ENCODE data around the gene NOP16. TPM values are rescaled to one million over a fixed set of nuclear protein-coding genes. Genes with fewer than 3 reads are reported as not detected.
A peak's percentile ranks its signal among the peaks of the same experiment; 100 is the strongest.

The NOP16 gene
- total and polyA plus RNA-seq, 2 of the 13 experiments (the other 11 are each of a cell fraction or from before 2014, with no cell fraction given), result 43.3 to 48.4 TPM

DNA sequence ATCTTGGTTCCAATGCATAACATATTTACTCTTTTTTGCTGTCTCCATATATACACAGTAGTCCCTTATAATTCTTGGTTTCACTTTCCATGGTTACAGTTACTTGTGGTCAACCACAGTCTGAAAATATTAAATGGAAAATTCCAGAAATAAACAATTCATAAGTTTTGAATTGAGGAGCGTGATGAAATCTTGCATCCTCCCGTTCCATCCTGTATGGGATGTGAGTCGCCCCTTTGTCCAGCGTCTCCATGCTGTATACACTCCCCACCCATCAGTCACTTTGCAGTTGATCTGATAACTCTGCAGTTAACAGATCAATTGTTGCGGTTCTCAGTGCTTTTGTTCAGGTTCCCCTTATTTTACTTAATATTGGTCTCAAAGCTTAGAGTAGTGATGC is 48.3 kb upstream of the NOP16 start:
- no peaks in the 10 kb centered on the region for H4K20me1 ChIP-seq (ENCODE audit: insufficient read depth, low read length)
- no peaks in the 10 kb centered on the region for H3K36me3 ChIP-seq (replicated peaks in 1 of 2; ENCODE audit: control insufficient read depth in 1 of 2, insufficient read depth in 2 of 2, low read length in 2 of 2)
- in situ Hi-C loops (cut with HindIII; ENCODE audit: extremely low pct_ligation_motif_present, low pct_unique_long_range_greater_than_20kb) (loop anchor here (25.0 kb wide), 1 partner anchor 574 kb away; the partner anchor contains the start of gene CPLX2), intact Hi-C loops (cut with micrococcal nuclease; ENCODE audit: unreplicated experiment) (no loop called here)
- peaks cover 73% of the 10 kb centered on the region for H3K4me1 ChIP-seq (ENCODE audit: insufficient read depth, low read length)
- WGBS (ENCODE audit: low lambda C conversion rate), result 4% methylated on average over 5 of the region's 5 CpGs
- peak overlapping the region; percentile 55 for H3K4me2 ChIP-seq (ENCODE audit: low read depth, low read length)
- ChIA-PET POLR2A (interaction anchor here (1.2 kb wide), 1 partner anchor 99 kb away, joined by 3 read pairs; no protein-coding TSS in a partner anchor), CTCF (ENCODE audit: low intra/inter-chr PET ratio, low total read pairs) (no interaction called here)
- ATAC-seq (0 out of 3 replicates have a peak, but pooled peaks have one; percentile 14), DNase-seq (ENCODE audit: low spot score) (peak; percentile 55), FAIRE-seq (peak; percentile 34)
- H2AFZ ChIP-seq (ENCODE audit: low read length), result no peak overlapping the region
- peak overlapping the region in 2 of 3 experiments; percentile 9 to 37; a peak in 2 of 6 replicates for H3K4me3 ChIP-seq (replicated peaks in 1 of 3; ENCODE audit: insufficient read depth in 1 of 3, low read depth in 2 of 3, low read length in 3 of 3)
- no TSS peak for BruUV-seq (replicated peaks)
- H3K27me3 ChIP-seq (ENCODE audit: control insufficient read depth in 1 of 2, insufficient read depth in 2 of 2, low read length in 2 of 2), result no peaks in the 10 kb centered on the region
- no peaks in the 10 kb centered on the region for H3K79me2 ChIP-seq (ENCODE audit: insufficient read depth, low read length)
- H3K9me3 ChIP-seq (ENCODE audit: low read length), result no peaks in the 10 kb centered on the region
- peak overlapping the region; percentile 15 for H3K27ac ChIP-seq (ENCODE audit: extremely low read length, insufficient read depth, low read length)
- H3K9ac ChIP-seq (ENCODE audit: insufficient read depth, low read depth, low read length), result peak overlapping the region; percentile 40; the same call in 1 of the 2 replicates
- no peak for TF ChIP-seq SATB2 (CRISPR knock-in tag; IDR thresholded peaks at IDR 0.05)
- TF ChIP-seq, protein P1, sequence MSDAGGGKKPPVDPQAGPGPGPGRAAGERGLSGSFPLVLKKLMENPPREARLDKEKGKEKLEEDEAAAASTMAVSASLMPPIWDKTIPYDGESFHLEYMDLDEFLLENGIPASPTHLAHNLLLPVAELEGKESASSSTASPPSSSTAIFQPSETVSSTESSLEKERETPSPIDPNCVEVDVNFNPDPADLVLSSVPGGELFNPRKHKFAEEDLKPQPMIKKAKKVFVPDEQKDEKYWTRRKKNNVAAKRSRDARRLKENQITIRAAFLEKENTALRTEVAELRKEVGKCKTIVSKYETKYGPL (CRISPR knock-in tag; IDR thresholded peaks at IDR 0.05), result no peak
- TF ChIP-seq ZNF24 (IDR thresholded peaks at IDR 0.05), result no peak
- TF ChIP-seq ZNF552 (CRISPR knock-in tag; IDR thresholded peaks at IDR 0.05; ENCODE audit: borderline replicate concordance), result no peak
- TF ChIP-seq, protein P2, sequence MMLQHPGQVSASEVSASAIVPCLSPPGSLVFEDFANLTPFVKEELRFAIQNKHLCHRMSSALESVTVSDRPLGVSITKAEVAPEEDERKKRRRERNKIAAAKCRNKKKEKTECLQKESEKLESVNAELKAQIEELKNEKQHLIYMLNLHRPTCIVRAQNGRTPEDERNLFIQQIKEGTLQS (CRISPR knock-in tag; IDR thresholded peaks at IDR 0.05), result peak; percentile 32; the same call in 1 of the 2 replicates
- TF ChIP-seq, protein P3, sequence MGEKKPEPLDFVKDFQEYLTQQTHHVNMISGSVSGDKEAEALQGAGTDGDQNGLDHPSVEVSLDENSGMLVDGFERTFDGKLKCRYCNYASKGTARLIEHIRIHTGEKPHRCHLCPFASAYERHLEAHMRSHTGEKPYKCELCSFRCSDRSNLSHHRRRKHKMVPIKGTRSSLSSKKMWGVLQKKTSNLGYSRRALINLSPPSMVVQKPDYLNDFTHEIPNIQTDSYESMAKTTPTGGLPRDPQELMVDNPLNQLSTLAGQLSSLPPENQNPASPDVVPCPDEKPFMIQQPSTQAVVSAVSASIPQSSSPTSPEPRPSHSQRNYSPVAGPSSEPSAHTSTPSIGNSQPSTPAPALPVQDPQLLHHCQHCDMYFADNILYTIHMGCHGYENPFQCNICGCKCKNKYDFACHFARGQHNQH (CRISPR knock-in tag; IDR thresholded peaks at IDR 0.05), result no peak
- no peak for TF ChIP-seq SOX13 (IDR thresholded peaks at IDR 0.05)
- peak in 1 of 2 experiments; percentile 82; a peak in 2 of 4 replicates for TF ChIP-seq SOX13 (CRISPR knock-in tag; conservative IDR thresholded peaks at IDR 0.05 in 1 of 2, IDR thresholded peaks at IDR 0.05 in 1 of 2)
- no peak for TF ChIP-seq POLR2A (IDR thresholded peaks at IDR 0.05; ENCODE audit: insufficient read depth in 1 of 2, low read depth in 2 of 2, low read length in 2 of 2)
- TF ChIP-seq, protein P4, sequence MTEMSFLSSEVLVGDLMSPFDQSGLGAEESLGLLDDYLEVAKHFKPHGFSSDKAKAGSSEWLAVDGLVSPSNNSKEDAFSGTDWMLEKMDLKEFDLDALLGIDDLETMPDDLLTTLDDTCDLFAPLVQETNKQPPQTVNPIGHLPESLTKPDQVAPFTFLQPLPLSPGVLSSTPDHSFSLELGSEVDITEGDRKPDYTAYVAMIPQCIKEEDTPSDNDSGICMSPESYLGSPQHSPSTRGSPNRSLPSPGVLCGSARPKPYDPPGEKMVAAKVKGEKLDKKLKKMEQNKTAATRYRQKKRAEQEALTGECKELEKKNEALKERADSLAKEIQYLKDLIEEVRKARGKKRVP (CRISPR knock-in tag; IDR thresholded peaks at IDR 0.05), result peak in 1 of 2 experiments; percentile 91; a peak in 2 of 4 replicates
- no peak for TF ChIP-seq PAF1 (CRISPR knock-in tag; IDR thresholded peaks at IDR 0.05)
- TF ChIP-seq ETV5 (CRISPR knock-in tag; IDR thresholded peaks at IDR 0.05; ENCODE audit: borderline replicate concordance), result peak; percentile 33; the same call in 1 of the 2 replicates
- no peak for TF ChIP-seq ISX (CRISPR knock-in tag; conservative IDR thresholded peaks at IDR 0.05)
- TF ChIP-seq, protein P5, sequence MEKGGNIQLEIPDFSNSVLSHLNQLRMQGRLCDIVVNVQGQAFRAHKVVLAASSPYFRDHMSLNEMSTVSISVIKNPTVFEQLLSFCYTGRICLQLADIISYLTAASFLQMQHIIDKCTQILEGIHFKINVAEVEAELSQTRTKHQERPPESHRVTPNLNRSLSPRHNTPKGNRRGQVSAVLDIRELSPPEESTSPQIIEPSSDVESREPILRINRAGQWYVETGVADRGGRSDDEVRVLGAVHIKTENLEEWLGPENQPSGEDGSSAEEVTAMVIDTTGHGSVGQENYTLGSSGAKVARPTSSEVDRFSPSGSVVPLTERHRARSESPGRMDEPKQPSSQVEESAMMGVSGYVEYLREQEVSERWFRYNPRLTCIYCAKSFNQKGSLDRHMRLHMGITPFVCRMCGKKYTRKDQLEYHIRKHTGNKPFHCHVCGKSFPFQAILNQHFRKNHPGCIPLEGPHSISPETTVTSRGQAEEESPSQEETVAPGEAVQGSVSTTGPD (CRISPR knock-in tag; IDR thresholded peaks at IDR 0.05), result no peak
- TF ChIP-seq GATAD2A (CRISPR knock-in tag; IDR thresholded peaks at IDR 0.05), result peak; percentile 36
- no peak for TF ChIP-seq SOX6 (IDR thresholded peaks at IDR 0.05)
- peak; percentile 70 for TF ChIP-seq SOX6 (CRISPR knock-in tag; IDR thresholded peaks at IDR 0.05)
- TF ChIP-seq ZNF547 (CRISPR knock-in tag; IDR thresholded peaks at IDR 0.05), result no peak
- TF ChIP-seq ZNF776 (CRISPR knock-in tag; IDR thresholded peaks at IDR 0.05), result no peak
- TF ChIP-seq FOSL2 (CRISPR knock-in tag; IDR thresholded peaks at IDR 0.05), result peak; percentile 92
- TF ChIP-seq, protein P6, sequence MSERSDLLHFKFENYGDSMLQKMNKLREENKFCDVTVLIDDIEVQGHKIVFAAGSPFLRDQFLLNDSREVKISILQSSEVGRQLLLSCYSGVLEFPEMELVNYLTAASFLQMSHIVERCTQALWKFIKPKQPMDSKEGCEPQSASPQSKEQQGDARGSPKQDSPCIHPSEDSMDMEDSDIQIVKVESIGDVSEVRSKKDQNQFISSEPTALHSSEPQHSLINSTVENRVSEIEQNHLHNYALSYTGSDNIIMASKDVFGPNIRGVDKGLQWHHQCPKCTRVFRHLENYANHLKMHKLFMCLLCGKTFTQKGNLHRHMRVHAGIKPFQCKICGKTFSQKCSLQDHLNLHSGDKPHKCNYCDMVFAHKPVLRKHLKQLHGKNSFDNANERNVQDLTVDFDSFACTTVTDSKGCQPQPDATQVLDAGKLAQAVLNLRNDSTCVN (CRISPR knock-in tag; IDR thresholded peaks at IDR 0.05; ENCODE audit: borderline replicate concordance), result no peak
- no peak for TF ChIP-seq KMT2A (CRISPR knock-in tag; IDR thresholded peaks at IDR 0.05)
